ENCODE results near the gene TRAF5.

The TRAF5 gene

GRCh38 chr1:211337430-211338223 lies 11.0 kb downstream of the TRAF5 start:
- Histone ChIP-seq H3K27ac (ENCODE audit: low read length) (no peak overlapping the region), H3K36me3 (ENCODE audit: control insufficient read depth in 1 of 2, insufficient read depth in 2 of 2, low read length in 2 of 2) (no peaks in the 10 kb centered on the region), H3K27me3 (ENCODE audit: low read depth, low read length) (no peaks in the 10 kb centered on the region), H3K9me3 (ENCODE audit: control insufficient read depth in 1 of 2, low read length in 2 of 2) (no peaks in the 10 kb centered on the region), H3K4me1 (ENCODE audit: control insufficient read depth in 1 of 2, insufficient read depth in 2 of 2, low read length in 2 of 2) (peaks cover 11 to 15% of the 10 kb centered on the region in 2 donors), H3K4me3 (ENCODE audit: low read depth in 1 of 2, low read length in 2 of 2) (no peak overlapping the region)

GRCh38 chr1:211338224-211338620 lies 11.6 kb downstream of the TRAF5 start:
- Histone ChIP-seq H3K4me1 (ENCODE audit: control insufficient read depth in 1 of 2, insufficient read depth in 2 of 2, low read length in 2 of 2) (peaks cover 11 to 15% of the 10 kb centered on the region in 2 donors), H3K36me3 (ENCODE audit: control insufficient read depth in 1 of 2, insufficient read depth in 2 of 2, low read length in 2 of 2) (no peaks in the 10 kb centered on the region), H3K27me3 (ENCODE audit: low read depth, low read length) (no peaks in the 10 kb centered on the region), H3K9me3 (ENCODE audit: control insufficient read depth in 1 of 2, low read length in 2 of 2) (no peaks in the 10 kb centered on the region), H3K4me3 (ENCODE audit: low read depth in 1 of 2, low read length in 2 of 2) (no peak overlapping the region), H3K27ac (ENCODE audit: low read length) (no peak overlapping the region)

- no peak overlapping the region for H3K4me3 ChIP-seq (ENCODE audit: low read depth in 1 of 2, low read length in 2 of 2)
- H3K9me3 ChIP-seq (ENCODE audit: control insufficient read depth in 1 of 2, low read length in 2 of 2): no peaks in the 10 kb centered on the region
- no peaks in the 10 kb centered on the region for H3K36me3 ChIP-seq (ENCODE audit: control insufficient read depth in 1 of 2, insufficient read depth in 2 of 2, low read length in 2 of 2)
- no peaks in the 10 kb centered on the region for H3K27me3 ChIP-seq (ENCODE audit: low read depth, low read length)
- H3K4me1 ChIP-seq (ENCODE audit: control insufficient read depth in 1 of 2, insufficient read depth in 2 of 2, low read length in 2 of 2): peaks cover 11 to 15% of the 10 kb centered on the region in 2 donors
- H3K27ac ChIP-seq (ENCODE audit: low read length): no peak overlapping the region
Measured at GRCh38 chr1:211339631-211340041, 13.0 kb downstream of the TRAF5 start.

GRCh38 chr1:211340622-211341507 lies 14.2 kb downstream of the TRAF5 start:
- H3K27ac ChIP-seq (ENCODE audit: low read length): no peak overlapping the region

GRCh38 chr1:211341999-211342398 lies 15.4 kb downstream of the TRAF5 start:
- no peaks in the 10 kb centered on the region for H3K9me3 ChIP-seq (ENCODE audit: control insufficient read depth in 1 of 2, low read length in 2 of 2)

More at GRCh38 chr1:211340622-211341507, 14.2 kb downstream of the TRAF5 start:
- peaks cover 6 to 7% of the 10 kb centered on the region in 2 donors for H3K4me1 ChIP-seq (ENCODE audit: control insufficient read depth in 1 of 2, insufficient read depth in 2 of 2, low read length in 2 of 2)
- H3K27me3 ChIP-seq (ENCODE audit: low read depth, low read length): no peaks in the 10 kb centered on the region
- no peaks in the 10 kb centered on the region for H3K9me3 ChIP-seq (ENCODE audit: control insufficient read depth in 1 of 2, low read length in 2 of 2)
- H3K36me3 ChIP-seq (ENCODE audit: control insufficient read depth in 1 of 2, insufficient read depth in 2 of 2, low read length in 2 of 2): no peaks in the 10 kb centered on the region
- H3K4me3 ChIP-seq (ENCODE audit: low read depth in 1 of 2, low read length in 2 of 2): no peak overlapping the region

GRCh38 chr1:211343607-211344006 lies 17.0 kb downstream of the TRAF5 start:
- Histone ChIP-seq H3K9me3 (ENCODE audit: control insufficient read depth in 1 of 2, low read length in 2 of 2) (no peaks in the 10 kb centered on the region), H3K27me3 (ENCODE audit: low read depth, low read length) (no peaks in the 10 kb centered on the region), H3K4me3 (ENCODE audit: low read depth in 1 of 2, low read length in 2 of 2) (no peak overlapping the region), H3K36me3 (ENCODE audit: control insufficient read depth in 1 of 2, insufficient read depth in 2 of 2, low read length in 2 of 2) (no peaks in the 10 kb centered on the region), H3K4me1 (ENCODE audit: control insufficient read depth in 1 of 2, insufficient read depth in 2 of 2, low read length in 2 of 2) (peaks cover 6% of the 10 kb centered on the region in 2 donors), H3K27ac (ENCODE audit: low read length) (no peak overlapping the region)

More at GRCh38 chr1:211341999-211342398, 15.4 kb downstream of the TRAF5 start:
- no peak overlapping the region for H3K4me3 ChIP-seq (ENCODE audit: low read depth in 1 of 2, low read length in 2 of 2)
- no peaks in the 10 kb centered on the region for H3K36me3 ChIP-seq (ENCODE audit: control insufficient read depth in 1 of 2, insufficient read depth in 2 of 2, low read length in 2 of 2)
- peaks cover 0 to 6% of the 10 kb centered on the region in 2 donors for H3K4me1 ChIP-seq (ENCODE audit: control insufficient read depth in 1 of 2, insufficient read depth in 2 of 2, low read length in 2 of 2)
- no peak overlapping the region for H3K27ac ChIP-seq (ENCODE audit: low read length)
- no peaks in the 10 kb centered on the region for H3K27me3 ChIP-seq (ENCODE audit: low read depth, low read length)

- H3K4me1 ChIP-seq (ENCODE audit: control insufficient read depth in 1 of 2, insufficient read depth in 2 of 2, low read length in 2 of 2): peaks cover 6% of the 10 kb centered on the region in 2 donors
- no peaks in the 10 kb centered on the region for H3K27me3 ChIP-seq (ENCODE audit: low read depth, low read length)
- H3K4me3 ChIP-seq (ENCODE audit: low read depth in 1 of 2, low read length in 2 of 2): no peak overlapping the region
- H3K27ac ChIP-seq (ENCODE audit: low read length): no peak overlapping the region
- H3K36me3 ChIP-seq (ENCODE audit: control insufficient read depth in 1 of 2, insufficient read depth in 2 of 2, low read length in 2 of 2): no peaks in the 10 kb centered on the region
- no peaks in the 10 kb centered on the region for H3K9me3 ChIP-seq (ENCODE audit: control insufficient read depth in 1 of 2, low read length in 2 of 2)
Measured at GRCh38 chr1:211344152-211344618, 17.6 kb downstream of the TRAF5 start.

- Histone ChIP-seq H3K4me1 (ENCODE audit: control insufficient read depth in 1 of 2, insufficient read depth in 2 of 2, low read length in 2 of 2) (peaks cover 0 to 6% of the 10 kb centered on the region in 2 donors), H3K4me3 (ENCODE audit: low read depth in 1 of 2, low read length in 2 of 2) (no peak overlapping the region), H3K9me3 (ENCODE audit: control insufficient read depth in 1 of 2, low read length in 2 of 2) (no peaks in the 10 kb centered on the region), H3K27me3 (ENCODE audit: low read depth, low read length) (no peaks in the 10 kb centered on the region), H3K27ac (ENCODE audit: low read length) (no peak overlapping the region), H3K36me3 (ENCODE audit: control insufficient read depth in 1 of 2, insufficient read depth in 2 of 2, low read length in 2 of 2) (no peaks in the 10 kb centered on the region)
Measured at GRCh38 chr1:211345719-211346118, 19.1 kb downstream of the TRAF5 start.

GRCh38 chr1:211347077-211347844 lies 20.6 kb downstream of the TRAF5 start:
- Histone ChIP-seq H3K36me3 (ENCODE audit: control insufficient read depth in 1 of 2, insufficient read depth in 2 of 2, low read length in 2 of 2) (peaks cover 0 to 3% of the 10 kb centered on the region in 2 donors), H3K27me3 (ENCODE audit: low read depth, low read length) (no peaks in the 10 kb centered on the region), H3K9me3 (ENCODE audit: control insufficient read depth in 1 of 2, low read length in 2 of 2) (no peaks in the 10 kb centered on the region), H3K27ac (ENCODE audit: low read length) (no peak overlapping the region), H3K4me3 (ENCODE audit: low read depth in 1 of 2, low read length in 2 of 2) (no peak overlapping the region), H3K4me1 (ENCODE audit: control insufficient read depth in 1 of 2, insufficient read depth in 2 of 2, low read length in 2 of 2) (peaks cover 0 to 6% of the 10 kb centered on the region in 2 donors)

GRCh38 chr1:211348547-211348946 lies 21.9 kb downstream of the TRAF5 start:
- H3K9me3 ChIP-seq (ENCODE audit: control insufficient read depth in 1 of 2, low read length in 2 of 2): no peaks in the 10 kb centered on the region
- peaks cover 0 to 6% of the 10 kb centered on the region in 2 donors for H3K4me1 ChIP-seq (ENCODE audit: control insufficient read depth in 1 of 2, insufficient read depth in 2 of 2, low read length in 2 of 2)
- H3K27ac ChIP-seq (ENCODE audit: low read length): no peak overlapping the region
- H3K4me3 ChIP-seq (ENCODE audit: low read depth in 1 of 2, low read length in 2 of 2): no peak overlapping the region
- H3K27me3 ChIP-seq (ENCODE audit: low read depth, low read length): no peaks in the 10 kb centered on the region
- peaks cover 0 to 7% of the 10 kb centered on the region in 2 donors for H3K36me3 ChIP-seq (ENCODE audit: control insufficient read depth in 1 of 2, insufficient read depth in 2 of 2, low read length in 2 of 2)
